Measurements from ENCODE around the gene AAR2.

AAR2 gene

GRCh38 chr20:36260316-36260715 is 24.0 kb downstream of the AAR2 start:
- Mint-ChIP-seq H3K9me3 (no peaks in the 10 kb centered on the region), H3K27ac (no peak overlapping the region), H3K4me3 (no peak overlapping the region), H3K27me3 (no peaks in the 10 kb centered on the region), H3K4me1 (ENCODE audit: low read depth) (no peaks in the 10 kb centered on the region), H3K36me3 (ENCODE audit: low read depth) (peaks cover 23% of the 10 kb centered on the region)
- peak; percentile 18 for DNase-seq

DNA sequence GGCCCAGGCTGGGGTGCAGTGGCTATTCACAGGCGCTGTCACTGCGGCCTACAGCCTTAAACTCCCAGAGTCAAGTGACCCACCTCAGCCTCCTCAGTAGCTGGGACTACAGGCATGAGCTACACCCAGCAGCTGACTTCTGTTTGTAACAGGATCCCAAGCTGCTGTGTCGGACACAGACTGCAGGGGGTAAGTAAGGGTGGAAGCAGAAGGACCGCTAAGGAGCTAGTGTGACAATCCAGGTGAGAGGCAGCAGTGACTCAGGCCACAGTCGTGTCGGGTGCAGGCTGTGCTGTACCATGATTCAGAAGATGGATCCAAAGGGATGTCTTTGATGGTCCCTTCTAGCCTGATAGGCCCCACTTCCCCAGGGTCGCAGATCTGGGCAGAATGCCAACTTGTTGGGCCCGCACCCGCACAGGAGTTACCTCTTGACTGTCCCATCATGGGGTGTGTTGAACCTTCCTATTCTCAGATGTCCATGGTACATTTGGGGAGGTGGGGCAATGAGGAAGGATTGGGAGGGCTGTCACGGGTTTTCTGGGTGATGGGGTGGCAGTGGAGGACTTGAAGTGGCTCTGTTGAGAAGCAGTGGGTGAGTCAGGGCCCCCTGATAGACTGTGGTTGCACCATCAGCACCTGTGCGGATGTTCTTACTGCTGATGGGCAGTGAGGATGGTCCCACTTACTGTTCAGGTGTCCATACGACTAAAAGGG is 25.3 kb downstream of the AAR2 start:
- Mint-ChIP-seq H3K27ac (no peak overlapping the region), H3K36me3 (ENCODE audit: low read depth) (peaks cover 11% of the 10 kb centered on the region)

DNA sequence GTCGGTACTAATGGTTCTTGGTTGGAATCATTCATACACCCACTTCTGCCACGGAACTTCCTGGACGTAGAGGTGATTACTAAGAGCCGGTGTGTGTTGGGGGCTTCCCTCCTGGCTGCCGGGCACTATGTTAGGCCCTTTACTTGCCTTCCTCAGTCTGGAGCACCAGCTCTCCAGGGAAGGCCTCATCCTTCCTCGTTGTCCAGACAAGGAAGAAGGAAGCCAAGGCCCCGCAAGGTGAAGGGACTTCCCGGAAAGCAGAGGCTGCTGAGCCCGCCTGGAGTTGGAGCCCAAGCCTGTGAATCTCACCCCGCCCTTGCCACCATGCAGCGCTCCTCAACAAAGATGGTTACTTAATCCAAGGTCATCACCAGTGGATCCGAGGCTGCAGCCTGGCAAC is 26.2 kb downstream of the AAR2 start:
- DNase-seq: peak; percentile 25
- peaks cover 2% of the 10 kb centered on the region for H3K36me3 Mint-ChIP-seq (ENCODE audit: low read depth)
- H3K4me3 Mint-ChIP-seq: no peak overlapping the region
- H3K27me3 Mint-ChIP-seq: no peaks in the 10 kb centered on the region
- H3K27ac Mint-ChIP-seq: no peak overlapping the region
- H3K9me3 Mint-ChIP-seq: no peaks in the 10 kb centered on the region
- H3K4me1 Mint-ChIP-seq (ENCODE audit: low read depth): no peaks in the 10 kb centered on the region

More for the DNA sequence above, 25.3 kb downstream of the AAR2 start:
- Mint-ChIP-seq H3K9me3 (no peaks in the 10 kb centered on the region), H3K4me1 (ENCODE audit: low read depth) (no peaks in the 10 kb centered on the region), H3K4me3 (no peak overlapping the region), H3K27me3 (no peaks in the 10 kb centered on the region)
- DNase-seq: peak; percentile 20

GRCh38 chr20:36264426-36265246 is 28.4 kb downstream of the AAR2 start:
- Mint-ChIP-seq H3K9me3 (no peaks in the 10 kb centered on the region), H3K27ac (no peak overlapping the region), H3K27me3 (no peaks in the 10 kb centered on the region), H3K4me1 (ENCODE audit: low read depth) (no peaks in the 10 kb centered on the region), H3K36me3 (ENCODE audit: low read depth) (no peaks in the 10 kb centered on the region), H3K4me3 (no peak overlapping the region)
- DNase-seq: peak; percentile 19

- no peak overlapping the region for H3K27ac Mint-ChIP-seq
- peak; percentile 18 for DNase-seq
Observed at GRCh38 chr20:36266189-36266588, 29.9 kb downstream of the AAR2 start.

GRCh38 chr20:36267605-36268381 is 31.5 kb downstream of the AAR2 start:
- no peaks in the 10 kb centered on the region for H3K27me3 Mint-ChIP-seq
- no peak overlapping the region for H3K4me3 Mint-ChIP-seq
- no peaks in the 10 kb centered on the region for H3K9me3 Mint-ChIP-seq
- H3K36me3 Mint-ChIP-seq (ENCODE audit: low read depth): no peaks in the 10 kb centered on the region
- DNase-seq: peak; percentile 11
- H3K27ac Mint-ChIP-seq: no peak overlapping the region
- H3K4me1 Mint-ChIP-seq (ENCODE audit: low read depth): no peaks in the 10 kb centered on the region

More at GRCh38 chr20:36266189-36266588, 29.9 kb downstream of the AAR2 start:
- Mint-ChIP-seq H3K9me3 (no peaks in the 10 kb centered on the region), H3K36me3 (ENCODE audit: low read depth) (no peaks in the 10 kb centered on the region), H3K4me1 (ENCODE audit: low read depth) (no peaks in the 10 kb centered on the region), H3K27me3 (no peaks in the 10 kb centered on the region), H3K4me3 (no peak overlapping the region)

- H3K27me3 Mint-ChIP-seq: no peaks in the 10 kb centered on the region
- no peak for DNase-seq
Observed at GRCh38 chr20:36268440-36269342, 32.4 kb downstream of the AAR2 start.

DNA sequence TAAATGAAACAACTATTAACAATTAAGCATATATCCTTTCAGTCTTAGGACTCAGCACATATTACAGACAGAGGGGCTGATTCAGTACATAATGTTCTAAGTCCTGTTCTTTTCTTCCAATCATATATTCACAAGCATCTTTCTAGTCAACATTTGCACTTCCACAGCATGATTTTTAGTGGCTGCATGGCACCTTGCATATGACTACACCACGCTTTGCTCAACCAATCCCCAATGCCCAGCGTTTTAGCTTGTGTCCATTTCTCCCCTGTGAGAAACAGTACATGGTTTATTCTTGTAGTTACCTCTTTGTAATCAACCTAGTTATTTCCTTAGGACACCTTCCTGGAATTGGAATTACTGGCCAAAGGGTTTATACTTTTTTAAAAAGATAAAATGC is 33.2 kb downstream of the AAR2 start:
- no peak for DNase-seq
- H3K27ac Mint-ChIP-seq: no peak overlapping the region
- H3K4me3 Mint-ChIP-seq: no peak overlapping the region
- H3K36me3 Mint-ChIP-seq (ENCODE audit: low read depth): no peaks in the 10 kb centered on the region
- peaks cover under 1% of the 10 kb centered on the region for H3K27me3 Mint-ChIP-seq
- H3K4me1 Mint-ChIP-seq (ENCODE audit: low read depth): no peaks in the 10 kb centered on the region
- no peaks in the 10 kb centered on the region for H3K9me3 Mint-ChIP-seq

More at GRCh38 chr20:36268440-36269342, 32.4 kb downstream of the AAR2 start:
- no peaks in the 10 kb centered on the region for H3K9me3 Mint-ChIP-seq
- no peak overlapping the region for H3K4me3 Mint-ChIP-seq
- H3K36me3 Mint-ChIP-seq (ENCODE audit: low read depth): no peaks in the 10 kb centered on the region
- no peaks in the 10 kb centered on the region for H3K4me1 Mint-ChIP-seq (ENCODE audit: low read depth)
- H3K27ac Mint-ChIP-seq: no peak overlapping the region

- Mint-ChIP-seq H3K36me3 (ENCODE audit: low read depth) (no peaks in the 10 kb centered on the region), H3K4me1 (ENCODE audit: low read depth) (no peaks in the 10 kb centered on the region), H3K4me3 (no peak overlapping the region), H3K9me3 (no peaks in the 10 kb centered on the region), H3K27ac (no peak overlapping the region), H3K27me3 (peaks cover 6% of the 10 kb centered on the region)
- DNase-seq: no peak
Observed at GRCh38 chr20:36270744-36271638, 34.7 kb downstream of the AAR2 start.

- Mint-ChIP-seq H3K36me3 (ENCODE audit: low read depth) (no peaks in the 10 kb centered on the region), H3K27ac (no peak overlapping the region), H3K27me3 (peaks cover 6% of the 10 kb centered on the region), H3K4me1 (ENCODE audit: low read depth) (no peaks in the 10 kb centered on the region), H3K4me3 (no peak overlapping the region), H3K9me3 (no peaks in the 10 kb centered on the region)
- no peak for DNase-seq
Observed at GRCh38 chr20:36271639-36272546, 35.6 kb downstream of the AAR2 start.

DNA sequence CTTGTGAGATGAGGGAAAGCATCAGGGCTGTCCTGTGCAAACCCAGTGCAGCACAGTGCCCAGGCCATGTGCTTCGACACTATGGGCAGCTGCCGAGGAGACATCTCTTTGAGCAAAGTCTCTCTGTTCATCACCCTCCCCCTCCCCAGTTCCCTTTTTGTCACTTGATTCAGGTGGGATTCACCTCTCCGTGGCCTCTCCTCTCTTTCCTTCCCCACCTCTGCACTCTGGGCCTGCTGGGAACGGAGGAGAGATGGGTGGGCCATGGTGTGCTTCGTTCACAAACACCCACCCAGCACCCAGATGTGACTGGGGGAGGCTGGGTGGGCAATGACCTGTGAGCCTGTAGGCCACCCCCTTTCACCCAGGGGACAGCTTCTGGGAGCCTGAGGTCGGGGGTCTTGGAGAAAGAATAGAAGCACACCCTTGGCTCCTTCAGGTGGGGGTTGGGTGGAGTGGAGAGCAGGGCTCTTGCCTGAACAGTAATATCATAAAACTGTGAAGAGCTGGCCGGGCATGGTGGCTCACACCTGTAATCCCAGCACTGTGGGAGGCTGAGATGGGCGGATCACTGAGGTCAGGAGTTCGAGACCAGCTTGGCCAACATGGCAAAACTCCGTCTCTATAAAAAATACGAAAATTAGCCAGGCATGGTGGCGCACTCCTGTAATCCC is 36.4 kb downstream of the AAR2 start:
- H3K27me3 Mint-ChIP-seq: peaks cover 6% of the 10 kb centered on the region
- no peaks in the 10 kb centered on the region for H3K9me3 Mint-ChIP-seq
- no peaks in the 10 kb centered on the region for H3K4me1 Mint-ChIP-seq (ENCODE audit: low read depth)
- H3K4me3 Mint-ChIP-seq: no peak overlapping the region
- no peak overlapping the region for H3K27ac Mint-ChIP-seq
- DNase-seq: no peak
- no peaks in the 10 kb centered on the region for H3K36me3 Mint-ChIP-seq (ENCODE audit: low read depth)

Measured in activated T-cell treated with anti-CD3 and anti-CD28 coated beads, Interleukin-2, amount 50 U/mL, for 24 hours (primary cell).